NCI-H1694 treated with DMSO at 0.1 percent for 48 hours (cell line): ENCODE data around the gene MYO7A.
A peak's percentile ranks its signal among the peaks of the same experiment; 100 is the strongest.

Experiments used
- DNase-seq: peaks from one replicate; lab custom pipeline; 2025; lab: John Stamatoyannopoulos, UW

The MYO7A gene

DNA sequence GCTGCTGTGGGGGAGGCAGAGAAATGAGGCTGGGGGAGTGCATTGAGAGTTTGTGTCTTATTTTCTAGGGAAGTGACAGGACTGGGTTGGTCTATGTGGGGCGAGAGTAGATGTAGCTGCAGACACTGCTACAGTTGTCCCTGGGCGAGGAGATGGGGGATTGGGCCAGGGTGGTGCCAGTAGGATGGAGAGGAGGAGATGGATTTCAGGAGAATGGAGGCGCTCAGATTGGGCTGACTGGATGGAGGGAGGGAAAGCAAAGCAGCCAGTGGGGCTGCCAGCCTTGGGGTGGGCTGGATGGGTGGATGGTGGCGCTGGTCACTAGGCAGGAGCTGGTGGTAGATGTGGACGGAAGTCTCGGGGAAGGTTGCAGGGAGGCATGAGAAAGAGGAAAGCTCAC is 16.1 kb upstream of the MYO7A start:
- no peak for DNase-seq

DNA sequence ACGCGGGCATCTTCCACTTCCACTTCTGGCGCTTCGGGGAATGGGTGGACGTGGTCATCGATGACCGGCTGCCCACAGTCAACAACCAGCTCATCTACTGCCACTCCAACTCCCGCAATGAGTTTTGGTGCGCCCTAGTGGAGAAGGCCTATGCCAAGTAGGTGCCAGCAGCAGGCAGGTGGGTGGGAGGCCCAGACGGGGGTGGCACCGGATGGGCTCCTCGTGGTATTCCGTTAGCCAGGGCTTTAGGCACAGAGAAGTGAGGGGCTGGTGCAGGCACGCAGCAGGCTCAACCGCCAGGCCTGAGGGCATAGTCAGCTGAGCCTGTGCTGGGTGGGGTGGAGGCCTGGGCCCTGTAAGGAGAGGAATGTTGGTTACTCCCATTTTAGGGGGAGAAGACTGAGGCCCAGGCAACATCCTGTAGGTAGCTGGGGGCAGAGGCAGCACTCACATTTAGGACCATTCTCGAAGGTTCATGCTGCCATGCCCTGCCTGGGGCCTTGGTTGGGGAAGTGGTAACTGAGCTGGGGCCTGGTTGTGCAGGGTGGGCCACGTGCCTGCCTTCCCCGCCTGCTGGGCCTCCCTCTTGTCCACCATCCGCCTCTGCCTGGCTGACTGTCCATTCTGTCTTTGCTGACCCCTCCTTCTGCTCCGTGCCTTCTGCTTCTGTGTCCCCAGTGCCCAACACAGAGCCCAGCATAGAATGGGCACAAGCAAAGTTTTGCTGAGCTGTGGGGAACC is 15.2 kb upstream of the MYO7A start:
- no peak for DNase-seq

DNA sequence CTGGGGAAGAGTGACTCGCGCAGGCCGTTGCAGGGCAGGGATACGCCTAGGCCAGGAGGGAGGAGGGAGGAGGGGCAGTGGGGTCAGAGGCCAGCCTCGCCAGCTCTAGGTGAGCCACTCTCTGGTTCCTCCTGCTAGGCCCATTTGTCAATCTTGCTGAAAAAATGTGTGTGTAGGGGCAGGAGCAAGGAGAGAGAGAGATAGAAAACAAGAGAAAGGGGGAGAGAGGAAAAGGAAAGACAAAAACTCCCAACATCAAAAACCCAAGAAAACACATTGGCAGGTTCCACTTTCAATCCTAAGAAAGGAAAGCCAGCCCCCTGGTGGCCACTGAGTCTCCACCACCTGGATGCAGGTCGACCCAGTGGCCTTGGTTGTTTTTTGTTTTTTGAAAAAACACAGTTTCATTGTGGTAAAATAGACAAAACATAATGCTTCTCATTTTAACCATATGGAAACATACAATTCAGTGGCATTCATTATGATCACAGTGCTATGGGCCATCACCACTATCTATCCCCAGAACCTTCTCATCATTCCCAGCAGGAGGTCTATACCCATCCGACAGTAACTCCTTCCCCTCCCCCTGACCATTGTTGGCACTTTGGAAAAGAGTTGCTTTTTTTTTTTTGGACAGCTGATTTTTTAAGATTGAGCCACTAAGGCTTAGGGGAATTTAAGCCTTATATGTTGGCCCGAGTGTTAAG is 14.5 kb upstream of the MYO7A start:
- peak; percentile 24 for DNase-seq

DNA sequence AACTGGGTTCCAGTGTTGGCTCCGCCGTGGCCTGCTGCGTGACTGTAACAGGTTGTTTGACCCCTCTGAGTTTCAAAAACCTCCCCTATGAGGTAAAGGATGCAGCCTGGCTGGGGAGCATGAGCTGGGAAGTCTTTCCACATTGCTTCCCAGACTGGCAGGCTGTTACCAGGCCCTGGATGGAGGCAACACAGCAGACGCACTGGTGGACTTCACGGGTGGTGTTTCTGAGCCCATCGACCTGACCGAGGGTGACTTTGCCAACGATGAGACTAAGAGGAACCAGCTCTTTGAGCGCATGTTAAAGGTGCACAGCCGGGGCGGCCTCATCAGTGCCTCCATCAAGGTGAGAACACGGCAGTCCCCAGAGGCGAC is 14.0 kb upstream of the MYO7A start:
- no peak for DNase-seq

DNA sequence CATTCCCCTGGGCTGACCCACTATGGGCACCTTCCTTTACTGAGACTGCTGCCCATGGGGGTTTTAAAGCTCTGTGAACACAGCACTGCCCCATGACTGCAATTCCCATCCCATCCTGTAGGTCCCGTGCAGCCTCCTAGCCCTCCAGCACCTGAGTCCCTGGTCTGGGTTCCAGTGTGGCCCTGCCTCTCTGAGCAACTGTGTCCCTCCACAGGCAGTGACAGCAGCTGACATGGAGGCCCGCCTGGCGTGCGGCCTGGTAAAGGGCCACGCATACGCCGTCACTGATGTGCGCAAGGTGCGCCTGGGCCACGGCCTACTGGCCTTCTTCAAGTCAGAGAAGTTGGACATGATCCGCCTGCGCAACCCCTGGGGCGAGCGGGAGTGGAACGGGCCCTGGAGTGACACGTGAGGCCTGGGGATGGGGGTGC is 12.8 kb upstream of the MYO7A start:
- no peak for DNase-seq

DNA sequence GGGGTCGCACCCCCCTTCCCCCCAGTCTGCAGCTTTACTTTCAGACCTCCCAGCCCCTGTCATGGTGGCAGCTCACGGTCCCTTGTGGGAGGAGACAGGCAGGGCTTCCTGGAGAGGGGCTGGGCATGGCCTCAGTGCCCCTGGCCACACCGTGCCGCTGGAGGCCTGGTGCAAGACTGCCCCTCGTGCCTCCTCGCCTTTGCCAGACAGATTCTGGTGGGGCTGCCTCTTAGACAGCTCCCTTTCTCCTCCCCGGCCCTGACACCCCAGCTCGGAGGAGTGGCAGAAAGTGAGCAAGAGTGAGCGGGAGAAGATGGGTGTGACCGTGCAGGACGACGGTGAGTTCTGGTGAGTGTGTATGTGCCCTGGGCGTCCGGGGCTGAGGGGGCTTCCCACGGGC is 12.1 kb upstream of the MYO7A start:
- DNase-seq, result no peak

DNA sequence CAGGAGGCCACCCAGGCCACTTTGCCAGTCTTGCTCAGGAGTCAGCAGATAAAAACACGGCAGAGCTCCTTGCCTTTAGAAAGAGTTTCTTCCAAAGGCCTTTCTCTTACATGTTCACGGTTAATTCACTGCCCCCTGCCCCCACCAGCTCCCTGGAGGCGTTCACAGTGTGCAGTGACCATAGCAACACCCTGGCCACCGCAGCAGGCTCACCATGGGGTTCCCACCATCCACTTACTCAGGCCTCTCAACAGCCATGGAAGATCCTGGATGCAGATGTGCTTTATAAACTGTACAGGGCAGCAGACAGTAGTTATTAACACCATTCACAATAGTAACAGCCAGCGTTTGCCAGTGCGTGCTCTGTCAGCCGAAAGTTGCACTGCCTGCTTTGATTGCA is 10.6 kb upstream of the MYO7A start:
- DNase-seq, result no peak

DNA sequence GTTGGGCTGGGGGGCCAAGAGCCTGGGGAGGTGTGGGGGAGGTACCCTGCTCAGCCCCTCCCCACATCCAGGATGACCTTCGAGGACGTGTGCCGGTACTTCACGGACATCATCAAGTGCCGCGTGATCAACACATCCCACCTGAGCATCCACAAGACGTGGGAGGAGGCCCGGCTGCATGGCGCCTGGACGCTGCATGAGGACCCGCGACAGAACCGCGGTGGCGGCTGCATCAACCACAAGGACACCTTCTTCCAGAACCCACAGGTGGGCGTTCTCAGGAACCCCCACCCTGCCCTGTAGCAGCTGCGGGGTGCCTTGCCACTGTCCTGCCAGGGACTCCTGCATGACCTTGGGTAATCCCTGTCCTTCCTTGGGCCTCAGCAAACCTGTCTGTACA is 10.0 kb upstream of the MYO7A start:
- DNase-seq, result no peak

DNA sequence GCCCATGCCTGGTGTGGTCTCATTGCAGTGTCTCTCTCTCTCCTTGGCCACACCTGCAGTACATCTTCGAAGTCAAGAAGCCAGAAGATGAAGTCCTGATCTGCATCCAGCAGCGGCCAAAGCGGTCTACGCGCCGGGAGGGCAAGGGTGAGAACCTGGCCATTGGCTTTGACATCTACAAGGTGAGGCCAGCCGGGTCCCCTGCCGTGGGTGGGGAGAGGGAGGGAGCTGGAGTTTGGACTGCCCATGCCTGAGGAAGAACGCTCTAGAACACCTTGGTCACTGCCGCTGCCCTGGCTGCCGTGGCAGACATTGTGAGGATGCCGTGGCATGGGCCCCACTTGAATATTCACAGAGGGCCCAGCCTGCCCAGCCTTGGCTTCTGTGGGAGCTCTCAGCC is 9.1 kb upstream of the MYO7A start:
- DNase-seq, result no peak

DNA sequence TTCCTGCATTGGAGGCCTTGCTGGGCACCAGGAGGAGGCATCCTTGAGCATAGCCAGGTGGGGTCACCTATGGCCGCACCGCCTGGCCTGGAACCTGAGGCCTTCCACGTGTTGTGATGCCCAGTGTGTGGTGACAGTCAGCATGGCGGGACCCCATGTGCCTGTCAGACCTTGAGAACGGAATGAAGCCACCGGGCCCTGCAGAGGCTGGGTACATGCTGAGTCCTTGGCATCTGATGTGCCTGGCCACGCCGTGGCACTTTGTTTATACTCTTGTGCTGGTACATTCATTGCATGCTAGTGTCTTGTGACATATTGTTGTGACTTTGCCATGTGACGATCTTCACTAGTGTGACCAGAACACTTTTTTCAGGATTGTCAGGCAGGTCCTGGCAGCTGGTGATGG is 8.5 kb upstream of the MYO7A start:
- DNase-seq, result no peak

DNA sequence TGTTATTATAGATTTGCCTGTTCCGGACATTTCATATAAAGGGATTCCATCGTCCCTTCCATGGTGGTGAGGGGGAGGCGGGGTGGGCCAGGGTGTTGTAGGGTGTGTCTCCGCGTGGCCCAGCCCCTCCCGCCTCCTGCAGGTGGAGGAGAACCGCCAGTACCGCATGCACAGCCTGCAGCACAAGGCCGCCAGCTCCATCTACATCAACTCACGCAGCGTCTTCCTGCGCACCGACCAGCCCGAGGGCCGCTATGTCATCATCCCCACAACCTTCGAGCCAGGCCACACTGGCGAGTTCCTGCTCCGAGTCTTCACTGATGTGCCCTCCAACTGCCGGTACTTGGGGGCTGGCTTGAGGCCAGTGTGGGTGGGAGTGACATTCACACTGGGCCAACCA is 7.5 kb upstream of the MYO7A start:
- DNase-seq, result no peak

DNA sequence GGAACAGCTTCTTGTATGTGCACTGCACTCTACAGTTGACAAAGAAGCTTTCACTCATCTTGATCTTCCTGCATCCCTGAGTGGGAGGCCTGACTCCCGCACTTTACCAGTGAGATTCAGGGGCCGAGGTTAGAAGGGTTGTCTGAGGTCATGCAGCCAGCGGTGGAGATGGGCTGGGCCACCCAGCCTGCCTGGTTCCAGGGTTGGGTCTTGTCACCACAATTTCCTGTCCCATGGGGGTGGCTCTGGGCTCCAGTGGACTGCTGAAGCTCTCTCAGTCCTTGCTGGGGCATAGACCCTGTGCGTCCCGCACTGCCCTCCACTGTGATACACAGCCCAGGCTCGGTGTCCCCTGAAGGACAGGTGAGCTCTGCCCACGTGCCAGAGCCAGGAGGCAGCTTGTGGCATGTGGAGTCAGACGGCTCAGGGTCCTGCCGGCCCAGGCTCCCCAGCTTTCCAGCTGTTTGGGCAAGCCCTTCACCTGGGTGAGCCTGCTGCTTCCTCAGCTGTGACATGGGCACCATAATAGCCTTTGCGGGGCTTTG is 6.9 kb upstream of the MYO7A start:
- DNase-seq, result no peak

DNA sequence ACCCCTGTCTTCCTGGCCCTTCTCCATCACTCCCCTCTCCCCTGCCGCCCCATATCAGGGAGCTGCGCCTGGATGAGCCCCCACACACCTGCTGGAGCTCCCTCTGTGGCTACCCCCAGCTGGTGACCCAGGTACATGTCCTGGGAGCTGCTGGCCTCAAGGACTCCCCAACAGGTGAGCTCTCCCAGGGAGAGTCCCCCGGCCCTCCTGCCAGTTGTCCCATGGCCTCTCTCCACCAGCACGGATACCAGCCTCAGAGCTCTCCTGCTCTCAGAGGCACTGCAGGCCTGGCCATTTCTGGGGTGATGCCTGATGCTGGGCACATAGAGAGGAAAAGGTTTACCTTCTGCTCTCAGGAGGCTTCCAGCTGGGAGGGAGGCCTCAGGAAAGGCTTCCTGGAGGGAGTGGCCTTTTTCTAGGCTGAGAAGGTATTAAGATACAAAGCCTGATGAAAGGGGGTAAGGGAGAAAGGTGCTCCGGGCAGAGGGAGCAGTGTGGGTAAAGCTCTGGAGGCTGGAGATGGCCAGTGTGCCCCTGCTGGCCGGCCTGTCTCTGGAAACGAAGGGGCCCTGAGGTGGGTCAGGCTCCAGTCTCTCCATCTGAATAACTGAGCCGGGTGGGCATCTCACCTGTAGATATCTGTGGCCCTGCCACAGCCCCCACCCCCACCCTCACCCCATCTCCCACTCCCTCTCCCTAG is 6.0 kb upstream of the MYO7A start:
- no peak for DNase-seq

DNA sequence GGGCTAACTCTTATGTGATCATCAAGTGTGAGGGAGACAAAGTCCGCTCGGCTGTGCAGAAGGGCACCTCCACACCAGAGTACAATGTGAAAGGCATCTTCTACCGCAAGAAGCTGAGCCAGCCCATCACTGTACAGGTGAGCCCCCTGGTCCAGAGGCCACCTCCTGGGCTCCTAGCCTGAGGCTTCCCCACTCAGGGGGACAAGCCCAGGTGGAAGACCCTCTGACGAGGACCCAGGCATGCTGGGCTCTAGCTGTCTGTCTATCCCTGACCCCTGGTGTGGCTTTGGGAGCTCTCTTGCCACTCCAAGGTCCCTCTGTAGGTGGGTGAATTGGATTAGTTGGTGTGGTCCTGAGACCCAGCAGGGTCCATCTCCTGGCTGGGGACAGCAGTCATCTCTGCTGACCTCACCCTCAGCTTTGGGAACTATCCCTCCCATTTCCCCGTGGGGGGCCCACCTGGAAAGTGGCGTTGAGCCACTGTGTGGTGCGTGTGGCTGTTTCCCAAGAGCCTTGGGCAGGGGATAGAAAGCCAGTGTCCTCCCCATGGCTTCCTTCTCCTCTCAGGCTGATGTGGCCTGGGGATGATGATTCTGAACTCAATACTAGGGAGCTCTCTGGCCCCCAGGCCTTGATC is 5.4 kb upstream of the MYO7A start:
- DNase-seq, result no peak

DNA sequence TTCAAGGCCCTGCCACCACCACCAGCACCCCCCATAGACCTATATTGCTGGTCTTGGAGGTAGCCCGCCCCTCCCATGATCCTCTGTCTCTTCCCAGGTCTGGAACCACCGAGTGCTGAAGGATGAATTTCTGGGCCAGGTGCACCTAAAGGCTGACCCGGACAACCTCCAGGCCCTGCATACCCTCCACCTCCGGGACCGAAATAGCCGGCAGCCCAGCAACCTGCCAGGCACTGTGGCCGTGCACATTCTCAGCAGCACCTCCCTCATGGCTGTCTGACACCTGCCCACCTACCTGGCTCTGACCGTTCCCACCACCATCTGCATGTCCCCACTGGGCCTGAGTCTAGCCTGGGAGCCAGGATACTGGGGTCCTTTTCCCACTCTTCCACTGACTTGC is 4.5 kb upstream of the MYO7A start:
- no peak for DNase-seq

DNA sequence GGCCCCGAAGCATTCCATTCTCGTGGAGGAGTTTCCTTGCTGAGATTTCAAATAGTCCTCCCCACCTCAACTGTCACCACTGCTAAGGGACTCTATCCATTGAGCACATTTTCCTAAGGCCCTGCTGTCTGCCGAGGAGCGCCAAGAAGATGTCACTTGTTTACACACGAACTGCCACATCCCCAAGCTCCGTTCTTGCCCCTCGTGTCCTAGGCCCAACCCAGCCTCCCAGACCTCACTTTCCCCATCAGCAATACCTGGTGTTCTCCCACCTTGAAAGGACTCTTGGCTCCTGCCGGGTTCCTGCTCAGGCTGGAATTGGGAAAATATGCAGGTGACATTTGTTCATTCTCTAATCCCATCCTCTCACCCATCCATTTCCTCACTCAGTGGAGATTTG is 4.0 kb upstream of the MYO7A start:
- DNase-seq, result no peak

DNA sequence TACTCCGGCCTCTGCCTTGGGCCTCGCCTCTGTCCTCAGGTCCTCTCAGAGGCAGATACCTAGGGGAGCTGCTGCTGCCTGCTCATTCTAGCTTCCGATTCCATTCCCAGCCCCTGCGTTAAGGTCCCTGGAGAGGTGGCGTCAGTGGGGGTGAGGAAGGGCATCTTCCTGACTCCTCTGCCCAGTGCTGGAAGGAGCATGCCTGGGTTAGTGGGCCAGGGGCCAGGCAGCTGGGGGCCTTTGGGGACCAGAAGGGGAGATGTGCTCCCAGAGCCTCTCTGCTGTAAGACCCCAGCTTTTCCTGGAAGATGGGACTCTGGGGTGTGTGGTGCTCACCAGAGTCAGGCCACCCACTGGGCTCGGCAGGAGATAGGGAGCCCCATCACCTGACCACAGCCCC is 3.6 kb upstream of the MYO7A start:
- DNase-seq, result no peak

DNA sequence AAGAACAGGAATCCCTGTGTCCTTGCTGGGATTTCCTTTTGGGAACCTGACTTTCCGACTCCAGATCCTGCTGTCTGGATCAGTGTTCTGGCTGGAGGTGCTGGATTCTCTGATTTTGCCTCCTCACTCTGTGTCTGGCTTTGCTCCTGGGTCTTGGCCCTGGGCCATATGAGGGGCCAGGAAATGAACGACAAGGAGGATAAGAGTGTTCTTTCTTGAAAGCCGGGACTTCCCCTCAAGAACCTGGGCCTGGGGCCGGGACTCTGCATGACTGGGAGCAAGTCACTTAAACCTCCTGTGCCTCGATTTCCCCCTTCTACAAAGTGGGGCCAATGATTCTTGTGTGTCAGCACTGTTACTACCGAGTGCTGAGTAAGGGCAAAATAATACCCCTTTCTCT is 2.9 kb upstream of the MYO7A start:
- DNase-seq, result no peak

DNA sequence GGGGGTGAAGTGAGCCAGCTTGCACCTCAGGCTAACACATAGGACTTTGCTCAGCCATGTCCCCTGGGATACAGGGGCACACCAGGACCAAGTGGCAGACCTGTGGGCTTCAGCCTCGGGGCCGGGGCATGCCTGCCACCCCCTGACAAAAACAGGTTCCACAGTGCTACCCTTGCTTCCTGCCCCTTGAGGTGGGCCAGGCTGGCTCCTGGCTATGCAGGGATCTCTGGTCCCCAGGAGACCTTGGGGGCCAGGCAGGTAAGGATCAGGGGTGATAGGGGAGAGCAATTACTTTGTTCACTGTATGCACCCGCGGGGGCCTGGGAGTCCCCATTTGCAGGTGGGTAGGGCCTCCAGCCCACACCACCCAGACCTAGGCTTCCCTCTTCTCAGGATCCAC is 2.4 kb upstream of the MYO7A start:
- DNase-seq, result no peak

DNA sequence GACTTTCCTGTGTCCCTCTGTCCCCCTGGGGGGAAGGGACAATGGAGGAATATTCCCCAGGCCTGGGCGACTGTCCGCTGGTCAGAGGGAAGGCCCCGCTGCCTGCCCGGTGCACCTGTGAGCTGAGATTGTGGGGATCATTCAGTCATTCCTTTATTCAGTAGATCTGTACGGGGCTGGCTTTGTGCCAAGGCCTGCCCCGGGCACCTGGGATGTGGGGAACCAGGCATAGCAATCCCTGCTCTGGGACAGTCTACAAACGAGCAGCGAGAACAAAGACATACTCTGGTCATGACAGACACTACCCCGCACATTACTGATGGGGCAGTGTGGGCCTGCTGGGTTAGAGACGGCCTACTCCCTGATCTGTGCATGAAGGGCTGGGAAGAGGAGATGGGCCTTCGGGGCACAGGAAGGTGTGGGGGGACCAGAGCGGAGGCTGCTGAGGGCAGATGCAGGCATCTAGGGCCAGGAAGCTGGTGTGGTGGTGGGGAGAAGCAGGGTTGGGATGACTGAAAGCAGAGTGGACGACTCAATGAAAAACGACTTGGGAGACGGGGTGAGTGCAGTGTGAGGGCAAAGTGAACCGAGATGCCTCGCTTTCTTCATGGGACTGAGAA is 1.8 kb upstream of the MYO7A start:
- no peak for DNase-seq

DNA sequence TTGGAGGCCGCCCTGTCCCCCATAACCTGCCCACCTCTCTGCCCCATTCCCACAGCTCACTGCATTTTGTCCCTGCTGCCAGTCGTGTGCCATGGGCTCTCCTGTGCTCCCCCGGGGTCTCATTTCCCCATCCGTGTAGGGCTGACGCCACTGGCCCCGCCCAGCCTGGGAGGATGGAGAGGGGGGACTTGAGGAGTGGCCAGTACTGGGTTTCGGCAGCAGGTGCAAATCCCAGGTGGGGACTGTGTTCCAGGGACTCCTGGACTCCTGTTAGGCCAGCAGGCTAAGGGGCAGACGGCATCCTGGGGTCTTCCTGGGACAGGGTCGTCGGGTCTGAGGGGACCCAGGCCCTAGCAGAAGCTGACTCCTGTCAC is 1.2 kb upstream of the MYO7A start:
- no peak for DNase-seq

DNA sequence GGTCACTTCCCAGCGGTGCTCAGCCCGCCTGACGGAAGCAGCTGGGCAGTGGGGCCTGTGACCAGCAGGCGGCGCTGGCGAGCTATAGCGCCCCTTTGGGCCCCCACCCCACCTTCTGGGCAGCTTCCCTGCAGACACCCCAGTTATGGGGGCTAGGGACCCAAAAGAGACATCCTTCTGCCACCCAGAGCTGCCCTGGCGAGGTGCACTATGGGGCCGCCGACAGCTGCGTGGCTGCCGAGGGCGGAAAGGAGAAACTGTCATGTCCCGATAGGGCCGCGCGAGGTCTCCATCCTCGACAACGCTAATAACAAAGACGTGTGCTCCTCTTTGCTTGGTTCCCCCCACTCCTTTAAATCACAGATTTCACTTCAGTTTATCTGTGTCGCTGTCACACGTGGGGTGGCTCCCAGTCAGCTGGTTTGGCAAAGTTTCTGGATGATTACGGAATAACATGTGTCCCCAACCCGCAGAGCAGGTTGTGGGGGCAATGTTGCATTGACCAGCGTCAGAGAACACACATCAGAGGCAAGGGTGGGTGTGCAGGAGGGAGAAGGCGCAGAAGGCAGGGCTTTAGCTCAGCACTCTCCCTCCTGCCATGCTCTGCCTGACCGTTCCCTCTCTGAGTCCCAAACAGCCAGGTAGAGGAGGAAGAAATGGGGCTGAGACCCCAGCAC is 673 bp upstream of the MYO7A start:
- peak; percentile 23 for DNase-seq
